PC-3 (cell line): Measurements from ENCODE around the gene CCER1. TPM values are rescaled to one million over a fixed set of nuclear protein-coding genes. Genes with fewer than 3 reads are reported as not detected.

Source experiments
- ATAC-seq: fragments of 200-7000 bp; cut with Tn5 transposase; 2 replicates; pipeline ENCODE4 v1.9.1; 2020; ENCODE audit warnings: mild to moderate bottlenecking, moderate library complexity
- BruUV-seq: library from RNA; stranded (reverse); fragments of 400-500 nt; replicated peaks from 2 replicates; lab custom pipeline; 2021; lab: Mats Ljungman, UMichigan
- CTCF ChIA-PET: fragments of 300-600 bp; sonication (Branson Sonifier 250); formaldehyde crosslinking; loops from one replicate; lab custom pipeline; 2022; ENCODE audit warnings: antibody characterized with exemption; lab: Charles Lee
- POLR2A ChIA-PET: fragments of 300-600 bp; sonication (Branson Sonifier 250); formaldehyde crosslinking; loops from one replicate; lab custom pipeline; 2022; ENCODE audit warnings: antibody characterized with exemption; ENCODE audit not compliant: unreplicated experiment; lab: Charles Lee
- DNase-seq: peaks from one replicate; pipeline ENCODE4 v3.0.0-alpha.2; 2015
- H2AFZ ChIP-seq: fragments of 300-600 bp; sonication (generic); 2 replicates; pipeline ENCODE4 v1.6.0; 2016; ENCODE audit warnings: antibody characterized with exemption, low read length
- H3F3A ChIP-seq: fragments of 300-600 bp; sonication (generic); one replicate; pipeline ENCODE4 v1.6.0; 2017; ENCODE audit warnings: antibody characterized with exemption, low read length, control low read depth, mild to moderate bottlenecking; ENCODE audit not compliant: unreplicated experiment
- H3K27ac ChIP-seq: fragments of 300-600 bp; sonication (generic); 2 replicates; pipeline ENCODE4 v1.5.1; 2016; ENCODE audit warnings: mild to moderate bottlenecking, low read length
- H3K27me3 ChIP-seq: fragments of 300-600 bp; sonication (generic); 2 replicates; pipeline ENCODE4 v1.6.1; 2016; ENCODE audit warnings: low read length, mixed read lengths
- H3K36me3 ChIP-seq: fragments of 300-600 bp; sonication (generic); 2 replicates; pipeline ENCODE4 v1.6.1; 2016; ENCODE audit warnings: low read depth, mixed run types, low read length, mixed read lengths
- H3K4me1 ChIP-seq: fragments of 300-600 bp; sonication (generic); 2 replicates; pipeline ENCODE4 v1.5.1; 2016; ENCODE audit warnings: low read length; ENCODE audit not compliant: insufficient read depth
- H3K4me2 ChIP-seq: fragments of 300-600 bp; sonication (generic); 2 replicates; pipeline ENCODE4 v1.6.0; 2016; ENCODE audit warnings: low read length
- H3K4me3 ChIP-seq: fragments of 300-600 bp; sonication (generic); 2 replicates; pipeline ENCODE4 v1.5.1; 2016; ENCODE audit warnings: mild to moderate bottlenecking, low read length, mixed read lengths
- H3K79me2 ChIP-seq: fragments of 300-600 bp; sonication (generic); 2 replicates; pipeline ENCODE4 v1.6.1; 2017; ENCODE audit warnings: low read length, mixed read lengths
- H3K9ac ChIP-seq: fragments of 300-600 bp; sonication (generic); 2 replicates; pipeline ENCODE4 v1.6.0; 2016; ENCODE audit warnings: mild to moderate bottlenecking, low read length
- H3K9me2 ChIP-seq: fragments of 300-600 bp; sonication (generic); replicated peaks from 2 replicates; pipeline ENCODE4 v1.6.1; 2016; ENCODE audit warnings: mixed run types, low read length, mixed read lengths
- H3K9me3 ChIP-seq: fragments of 300-600 bp; sonication (generic); 2 replicates; pipeline ENCODE4 v1.6.1; 2016; ENCODE audit warnings: low read length, mixed read lengths
- H4K20me1 ChIP-seq: fragments of 300-600 bp; sonication (generic); 2 replicates; pipeline ENCODE4 v1.6.1; 2016; ENCODE audit warnings: low read length, mixed read lengths
- CTCF ChIP-seq: fragments of 300-600 bp; sonication (generic); conservative IDR thresholded peaks from 2 replicates; pipeline ENCODE4 v1.5.1; 2017; ENCODE audit warnings: antibody characterized with exemption, low read depth, mild to moderate bottlenecking, low read length
- EZH2 ChIP-seq: fragments of 300-600 bp; sonication (generic); IDR thresholded peaks from one replicate; pipeline ENCODE4 v1.6.1; 2017; ENCODE audit warnings: antibody characterized with exemption, mild to moderate bottlenecking, low read length; ENCODE audit not compliant: unreplicated experiment
- EZH2phosphoT487 ChIP-seq: fragments of 300-600 bp; sonication (generic); IDR thresholded peaks from 2 replicates; pipeline ENCODE4 v1.6.1; 2018; ENCODE audit warnings: mild to moderate bottlenecking, antibody characterized with exemption, low read length, borderline replicate concordance
- intact Hi-C: fragments of 100-400 bp; cut with micrococcal nuclease; formaldehyde crosslinking; loops from 2 replicates; pipeline ENCODE4 v1.9.0; 2023
- total RNA-seq: library from RNA; depleted of rRNA; stranded (reverse); fragments of >200 nt; gene quantifications from 2 replicates; pipeline ENCODE4 v1.2.3, GENCODE V29; 2014

The CCER1 gene
- total RNA-seq, 1 experiment from 2014 or later = not detected

DNA sequence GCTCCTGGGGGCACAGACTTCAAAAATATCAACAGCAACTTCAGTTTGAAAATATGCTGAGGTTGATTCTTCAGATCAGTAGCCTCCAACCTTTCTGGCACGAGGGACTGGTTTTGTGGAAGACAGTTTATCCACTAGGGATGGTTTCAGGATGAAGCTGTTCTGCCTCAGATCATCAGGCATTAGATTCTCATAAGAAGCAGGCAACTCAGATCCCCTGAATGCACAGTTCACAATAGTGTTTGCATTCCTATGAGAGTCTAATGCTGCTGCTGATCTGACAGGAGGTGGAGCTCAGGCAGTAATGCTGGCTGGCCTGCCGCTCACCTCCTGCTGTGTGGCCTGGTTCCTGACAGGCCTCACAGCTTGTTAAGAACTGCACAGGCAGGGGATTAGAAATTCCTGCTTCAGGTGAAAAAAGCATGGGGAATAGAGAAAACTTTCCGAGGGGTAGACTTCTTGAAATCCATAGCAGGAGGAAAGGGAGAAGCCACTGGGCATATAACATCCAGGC lies 37.0 kb upstream of the CCER1 start:
- Histone ChIP-seq H3K9me3 (no peaks in the 10 kb centered on the region), H3K79me2 (no peaks in the 10 kb centered on the region), H3K4me2 (no peak overlapping the region), H4K20me1 (no peaks in the 10 kb centered on the region), H3K4me3 (no peak overlapping the region), H3K9ac (no peak overlapping the region), H3F3A (no peaks in the 10 kb centered on the region), H2AFZ (no peak overlapping the region), H3K27me3 (no peaks in the 10 kb centered on the region), H3K27ac (no peak overlapping the region), H3K9me2 (no peaks in the 10 kb centered on the region), H3K36me3 (no peaks in the 10 kb centered on the region), H3K4me1 (no peaks in the 10 kb centered on the region)
- ATAC-seq (no peak), DNase-seq (no peak)
- ChIA-PET CTCF (no interaction called here), POLR2A (no interaction called here)
- TF ChIP-seq CTCF = no peak
- TF ChIP-seq EZH2 = no peak
- no peak for TF ChIP-seq EZH2phosphoT487
- intact Hi-C loops = no loop called here
- no TSS peak for BruUV-seq

- ChIA-PET CTCF (no interaction called here), POLR2A (no interaction called here)
- no TSS peak for BruUV-seq
- H3K9me3 ChIP-seq = no peaks in the 10 kb centered on the region
- no peak overlapping the region for H3K4me3 ChIP-seq
- no peaks in the 10 kb centered on the region for H3K27me3 ChIP-seq
- H3K79me2 ChIP-seq = no peaks in the 10 kb centered on the region
- no peak overlapping the region for H3K9ac ChIP-seq
- no peaks in the 10 kb centered on the region for H3K36me3 ChIP-seq
- H3K4me2 ChIP-seq = no peak overlapping the region
- H3K27ac ChIP-seq = no peak overlapping the region
- H3K4me1 ChIP-seq = no peaks in the 10 kb centered on the region
- no peaks in the 10 kb centered on the region for H3K9me2 ChIP-seq
- no peaks in the 10 kb centered on the region for H4K20me1 ChIP-seq
- H2AFZ ChIP-seq = no peak overlapping the region
- no peak for TF ChIP-seq CTCF
- no peak for TF ChIP-seq EZH2
- TF ChIP-seq EZH2phosphoT487 = no peak
- intact Hi-C loops = no loop called here
- DNase-seq (no peak), ATAC-seq (no peak)
- H3F3A ChIP-seq = no peaks in the 10 kb centered on the region
Observed at GRCh38 chr12:90990611-90991010, 35.6 kb upstream of the CCER1 start.

DNA sequence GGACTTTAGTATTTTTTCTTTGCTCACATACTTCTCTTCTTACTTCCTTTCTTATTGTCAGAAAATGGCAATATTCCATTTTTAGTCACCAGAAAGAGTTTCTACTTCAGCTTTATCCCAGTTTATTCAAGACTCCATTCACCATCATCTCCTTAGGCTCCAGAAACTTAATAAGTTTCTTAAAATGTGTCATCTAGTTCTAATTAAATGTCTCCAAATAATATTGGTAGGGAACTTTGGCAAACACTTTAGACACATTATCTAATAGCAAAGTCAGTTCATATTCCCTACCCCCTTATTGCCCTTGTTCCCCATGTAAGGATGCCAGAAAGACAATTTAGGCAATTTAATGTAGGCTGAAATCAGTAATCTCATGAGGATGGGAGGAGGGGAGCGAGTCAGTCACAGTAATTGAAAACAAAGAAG lies 34.7 kb upstream of the CCER1 start:
- Histone ChIP-seq H2AFZ (no peak overlapping the region), H3K27ac (no peak overlapping the region), H3K9me2 (no peaks in the 10 kb centered on the region), H3K9ac (no peak overlapping the region), H4K20me1 (no peaks in the 10 kb centered on the region), H3K9me3 (no peaks in the 10 kb centered on the region), H3K79me2 (no peaks in the 10 kb centered on the region), H3F3A (no peaks in the 10 kb centered on the region), H3K4me1 (no peaks in the 10 kb centered on the region), H3K36me3 (no peaks in the 10 kb centered on the region), H3K27me3 (no peaks in the 10 kb centered on the region), H3K4me2 (no peak overlapping the region), H3K4me3 (no peak overlapping the region)
- ChIA-PET POLR2A (interaction anchor here (0.6 kb wide), 1 partner anchor 54 kb away, joined by 3 read pairs; no protein-coding TSS in a partner anchor), CTCF (no interaction called here)
- ATAC-seq (no peak), DNase-seq (no peak)
- no TSS peak for BruUV-seq
- TF ChIP-seq CTCF (no peak), EZH2 (no peak), EZH2phosphoT487 (no peak)
- intact Hi-C loops = no loop called here
